PC-9 (cell line): ENCODE data around the gene CPSF4L.

ENCODE experiments used
- EZH2 ChIP-seq: fragments of 200-600 bp; sonication (generic); IDR thresholded peaks from 2 replicates; pipeline ENCODE4 v1.8.0; 2017; ENCODE audit warnings: antibody characterized with exemption, low read depth
- TF ChIP-seq, protein P1 (sequence below): fragments of 200-600 bp; sonication (generic); conservative IDR thresholded peaks from 2 replicates; pipeline ENCODE4 v1.6.1; 2017; ENCODE audit warnings: mixed run types, antibody characterized with exemption, mild to moderate bottlenecking, moderate library complexity

GRCh38 chr17:73286863-73287296, 25.2 kb upstream of the CPSF4L start:
- no peak for TF ChIP-seq EZH2
- TF ChIP-seq, protein P1, sequence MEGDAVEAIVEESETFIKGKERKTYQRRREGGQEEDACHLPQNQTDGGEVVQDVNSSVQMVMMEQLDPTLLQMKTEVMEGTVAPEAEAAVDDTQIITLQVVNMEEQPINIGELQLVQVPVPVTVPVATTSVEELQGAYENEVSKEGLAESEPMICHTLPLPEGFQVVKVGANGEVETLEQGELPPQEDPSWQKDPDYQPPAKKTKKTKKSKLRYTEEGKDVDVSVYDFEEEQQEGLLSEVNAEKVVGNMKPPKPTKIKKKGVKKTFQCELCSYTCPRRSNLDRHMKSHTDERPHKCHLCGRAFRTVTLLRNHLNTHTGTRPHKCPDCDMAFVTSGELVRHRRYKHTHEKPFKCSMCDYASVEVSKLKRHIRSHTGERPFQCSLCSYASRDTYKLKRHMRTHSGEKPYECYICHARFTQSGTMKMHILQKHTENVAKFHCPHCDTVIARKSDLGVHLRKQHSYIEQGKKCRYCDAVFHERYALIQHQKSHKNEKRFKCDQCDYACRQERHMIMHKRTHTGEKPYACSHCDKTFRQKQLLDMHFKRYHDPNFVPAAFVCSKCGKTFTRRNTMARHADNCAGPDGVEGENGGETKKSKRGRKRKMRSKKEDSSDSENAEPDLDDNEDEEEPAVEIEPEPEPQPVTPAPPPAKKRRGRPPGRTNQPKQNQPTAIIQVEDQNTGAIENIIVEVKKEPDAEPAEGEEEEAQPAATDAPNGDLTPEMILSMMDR: no peak
